WERI-Rb-1 (cell line): ENCODE results near the gene CD300LG.
"Not testable (repeated sequence)": the region's sequence is repeated elsewhere in the genome, so short reads cannot be mapped to it uniquely, and the experiment has no call there.

ENCODE experiments used
- DNase-seq: peaks from one replicate; pipeline ENCODE4 v3.0.0-alpha.2; 2020
- H3K27ac ChIP-seq: fragments of 250-450 bp; sonication (Bioruptor Pico); 2 replicates; pipeline ENCODE4 v1.5.1; 2020; ENCODE audit warnings: mild to moderate bottlenecking, moderate library complexity
- H3K27me3 ChIP-seq: fragments of 250-450 bp; sonication (Bioruptor Pico); 2 replicates; pipeline ENCODE4 v1.5.1; 2021; ENCODE audit warnings: mild to moderate bottlenecking, low read depth, moderate library complexity; ENCODE audit not compliant: insufficient read depth, severe bottlenecking
- H3K36me3 ChIP-seq: fragments of 250-450 bp; sonication (Bioruptor Pico); 2 replicates; pipeline ENCODE4 v1.5.1; 2020; ENCODE audit warnings: mild to moderate bottlenecking, moderate library complexity
- H3K4me3 ChIP-seq: 2 replicates; pipeline ENCODE4 v1.5.1; 2011; ENCODE audit warnings: low read depth, mild to moderate bottlenecking, control low read depth, low read length
- H3K9me3 ChIP-seq: fragments of 250-450 bp; sonication (Bioruptor Pico); 2 replicates; pipeline ENCODE4 v1.5.1; 2021; ENCODE audit warnings: mild to moderate bottlenecking, moderate library complexity; ENCODE audit not compliant: severe bottlenecking
- CTCF ChIP-seq: IDR thresholded peaks from 2 replicates; pipeline ENCODE4 v1.5.1; 2011; ENCODE audit warnings: low read depth, mild to moderate bottlenecking, control low read depth, inconsistent platforms, low read length

Gene CD300LG

GRCh38 chr17:43882761-43883415 lies 35.9 kb downstream of the CD300LG start:
- no peak for DNase-seq
- Histone ChIP-seq H3K27me3 (no peaks in the 10 kb centered on the region), H3K36me3 (no peaks in the 10 kb centered on the region), H3K27ac (no peak overlapping the region), H3K9me3 (no peaks in the 10 kb centered on the region), H3K4me3 (no peak overlapping the region)
- TF ChIP-seq CTCF, result no peak

- Histone ChIP-seq H3K4me3 (no peak overlapping the region), H3K9me3 (no peaks in the 10 kb centered on the region), H3K27me3 (no peaks in the 10 kb centered on the region), H3K27ac (no peak overlapping the region), H3K36me3 (no peaks in the 10 kb centered on the region)
- TF ChIP-seq CTCF, result no peak
- DNase-seq, result peak; percentile 68
Observed at GRCh38 chr17:43888548-43888947, 41.6 kb downstream of the CD300LG start.

- DNase-seq, result no peak
- no peak overlapping the region for H3K27ac ChIP-seq
- no peaks in the 10 kb centered on the region for H3K9me3 ChIP-seq
- no peaks in the 10 kb centered on the region for H3K36me3 ChIP-seq
- TF ChIP-seq CTCF, result no peak
- H3K27me3 ChIP-seq, result no peaks in the 10 kb centered on the region
- H3K4me3 ChIP-seq, result no peak overlapping the region
Observed at GRCh38 chr17:43890240-43890639, 43.3 kb downstream of the CD300LG start.

- DNase-seq, result no peak
- Histone ChIP-seq H3K4me3 (no peak overlapping the region), H3K27me3 (no peaks in the 10 kb centered on the region), H3K36me3 (no peaks in the 10 kb centered on the region; the same call in 1 of the 2 replicates), H3K9me3 (no peaks in the 10 kb centered on the region), H3K27ac (no peak overlapping the region)
- no peak for TF ChIP-seq CTCF
Observed at GRCh38 chr17:43891851-43892646, 45.1 kb downstream of the CD300LG start.

- no peak for TF ChIP-seq CTCF
- Histone ChIP-seq H3K27ac (no peak overlapping the region), H3K9me3 (no peaks in the 10 kb centered on the region), H3K27me3 (no peaks in the 10 kb centered on the region), H3K36me3 (no peaks in the 10 kb centered on the region; the same call in 1 of the 2 replicates), H3K4me3 (no peak overlapping the region)
- DNase-seq, result no peak
Observed at GRCh38 chr17:43892647-43892952, 45.6 kb downstream of the CD300LG start.

GRCh38 chr17:43894494-43894893 lies 47.5 kb downstream of the CD300LG start:
- DNase-seq, H3K4me3 ChIP-seq, H3K27me3 ChIP-seq, H3K36me3 ChIP-seq, H3K9me3 ChIP-seq, H3K27ac ChIP-seq: not testable (repeated sequence)
